ENCODE data around the gene TRDMT1. TPM values are rescaled to one million over a fixed set of nuclear protein-coding genes. Genes with fewer than 3 reads are reported as not detected.

The TRDMT1 gene
- total RNA-seq, 2 donors from 2014 or later: 7.3 to 7.5 TPM

GRCh38 chr10:17217631-17218232, 16.3 kb upstream of the TRDMT1 start:
- no peak for TF ChIP-seq POLR2A (IDR thresholded peaks at IDR 0.05)
- TF ChIP-seq CTCF (IDR thresholded peaks at IDR 0.05): no peak
- Histone ChIP-seq H3K27me3 (no peaks in the 10 kb centered on the region), H3K4me1 (no peaks in the 10 kb centered on the region), H3K36me3 (replicated peaks in 1 of 2; ENCODE audit: insufficient read depth in 1 of 2, low read depth in 2 of 2) (no peaks in the 10 kb centered on the region), H3K27ac (no peak overlapping the region), H3K9me3 (no peaks in the 10 kb centered on the region), H3K4me3 (no peak overlapping the region)
- ATAC-seq: no peak
- intact Hi-C loops (cut with DNase I): no loop called here
- 78 to 100% methylated on average over 1 of the region's 1 CpG for WGBS, 2 donors
- DNase-seq: no peak

GRCh38 chr10:17216901-17217395, 15.5 kb upstream of the TRDMT1 start:
- WGBS, 2 donors: 84 to 95% methylated on average over 6 of the region's 6 CpGs
- TF ChIP-seq CTCF (IDR thresholded peaks at IDR 0.05) (no peak), POLR2A (IDR thresholded peaks at IDR 0.05) (no peak)
- intact Hi-C loops (cut with DNase I): no loop called here
- Histone ChIP-seq H3K4me3 (no peak overlapping the region), H3K9me3 (no peaks in the 10 kb centered on the region), H3K4me1 (no peaks in the 10 kb centered on the region), H3K36me3 (replicated peaks in 1 of 2; ENCODE audit: insufficient read depth in 1 of 2, low read depth in 2 of 2) (no peaks in the 10 kb centered on the region), H3K27ac (peak overlapping the region in 2 of 4 donors; percentile 46 to 69), H3K27me3 (no peaks in the 10 kb centered on the region)
- ATAC-seq (no peak), DNase-seq (no peak)

GRCh38 chr10:17216217-17216900, 14.9 kb upstream of the TRDMT1 start:
- no peaks in the 10 kb centered on the region for H3K4me1 ChIP-seq
- intact Hi-C loops (cut with DNase I): no loop called here
- no peaks in the 10 kb centered on the region for H3K27me3 ChIP-seq
- peak overlapping the region in 2 of 4 donors; percentile 46 to 69 for H3K27ac ChIP-seq
- no peak overlapping the region for H3K4me3 ChIP-seq
- peak in 1 of 7 experiments; percentile 1 for TF ChIP-seq CTCF (IDR thresholded peaks at IDR 0.05)
- TF ChIP-seq POLR2A (IDR thresholded peaks at IDR 0.05): no peak
- no peaks in the 10 kb centered on the region for H3K9me3 ChIP-seq
- WGBS, 2 donors: 87 to 90% methylated on average over 5 of the region's 5 CpGs
- ATAC-seq (peak; percentile 81), DNase-seq (peak in 1 of 4 donors; percentile 36)
- no peaks in the 10 kb centered on the region for H3K36me3 ChIP-seq (replicated peaks in 1 of 2; ENCODE audit: insufficient read depth in 1 of 2, low read depth in 2 of 2)

DNA sequence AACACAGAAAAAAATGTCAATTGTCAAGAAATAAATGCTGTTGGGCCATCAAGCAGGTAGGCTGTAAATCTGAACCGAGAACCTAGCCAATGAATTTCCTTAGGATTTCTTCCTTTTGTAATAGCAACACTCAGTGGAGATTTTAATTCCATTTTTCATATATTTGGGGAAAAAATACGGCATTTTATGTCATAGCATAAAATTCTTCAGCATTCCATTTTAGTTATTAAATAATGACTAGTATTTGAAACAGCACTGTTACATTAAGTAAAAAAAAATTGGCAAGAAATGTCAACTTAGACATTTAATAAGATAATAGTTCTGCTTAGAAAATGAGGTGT, 14.3 kb upstream of the TRDMT1 start:
- H3K27ac ChIP-seq: peak overlapping the region in 2 of 4 donors; percentile 10 to 69
- H3K4me3 ChIP-seq: no peak overlapping the region
- H3K9me3 ChIP-seq: no peaks in the 10 kb centered on the region
- H3K27me3 ChIP-seq: no peaks in the 10 kb centered on the region
- no peak for TF ChIP-seq POLR2A (IDR thresholded peaks at IDR 0.05)
- TF ChIP-seq CTCF (IDR thresholded peaks at IDR 0.05): no peak
- WGBS, 2 donors: 97 to 99% methylated on average over 2 of the region's 2 CpGs
- no peaks in the 10 kb centered on the region for H3K36me3 ChIP-seq (replicated peaks in 1 of 2; ENCODE audit: insufficient read depth in 1 of 2, low read depth in 2 of 2)
- no peaks in the 10 kb centered on the region for H3K4me1 ChIP-seq
- intact Hi-C loops (cut with DNase I): no loop called here
- ATAC-seq: no peak
- no peak for DNase-seq
